Prostate gland (tissue), 2 donors: ENCODE results near the gene UCP2. TPM values are rescaled to one million over a fixed set of nuclear protein-coding genes. Genes with fewer than 3 reads are reported as not detected.

ENCODE experiments used
- DNase-seq: peaks from one replicate; pipeline ENCODE4 v3.0.0-alpha.2; 2019; ENCODE audit warnings: low spot score
- H3K27ac ChIP-seq, 2 donors: fragments of 200-600 bp; sonication (generic); 2 replicates each; pipeline ENCODE4 v1.5.1; 2017 to 2019
- H3K27me3 ChIP-seq: fragments of 200-600 bp; sonication (generic); replicated peaks from 2 replicates; pipeline ENCODE4 v1.5.1; 2019; ENCODE audit not compliant: insufficient read depth
- H3K36me3 ChIP-seq, 2 donors: fragments of 200-600 bp; sonication (generic); 1 replicate in 1 of 2; 2 replicates in 1 of 2; pipeline versions ENCODE4 v1.5.1 to v1.8.1; 2017 to 2019
- H3K4me1 ChIP-seq: fragments of 200-600 bp; sonication (generic); replicated peaks from 2 replicates; pipeline ENCODE4 v1.5.1; 2019
- H3K4me3 ChIP-seq, 2 donors: fragments of 200-600 bp; sonication (generic); 2 replicates each; pipeline ENCODE4 v1.5.1; 2017 to 2019
- H3K9me3 ChIP-seq: fragments of 200-600 bp; sonication (generic); 2 replicates; pipeline ENCODE4 v1.5.1; 2017
- CTCF ChIP-seq, 4 experiments: fragments of 200-600 bp in 2 of 4; fragments of 450-650 bp in 2 of 4; sonication (generic) in 2 of 4; IDR thresholded peaks; 1 replicate in 3 of 4; 2 replicates in 1 of 4; pipeline ENCODE4 v1.5.1; 2016 to 2019; ENCODE audit warnings: antibody characterized with exemption in 4 of 4, mild to moderate bottlenecking in 2 of 4, moderate library complexity in 2 of 4
- POLR2A ChIP-seq: fragments of 450-650 bp; IDR thresholded peaks from one replicate; pipeline ENCODE4 v1.6.1; 2016; ENCODE audit warnings: antibody characterized with exemption, mild to moderate bottlenecking
- POLR2AphosphoS5 ChIP-seq: sonication (generic); formaldehyde crosslinking; IDR thresholded peaks from one replicate; pipeline ENCODE4 v1.6.1; 2017; ENCODE audit warnings: antibody characterized with exemption
- WGBS: methylation state at CpG from one replicate; pipeline ENCODE4 v1.1.5; 2018; 5-methylcytosine and 5-hydroxymethylcytosine counted together
- intact Hi-C: fragments of 100-400 bp; cut with DNase I; formaldehyde crosslinking; loops from one replicate; pipeline ENCODE4 v1.14.2; 2022
- total RNA-seq, 2 donors: library from RNA; depleted of rRNA; stranded (reverse); fragments of >200 nt; gene quantifications; one replicate each; pipeline ENCODE4 v1.1.0, GENCODE V29; 2016

The UCP2 gene
- total RNA-seq, 2 donors from 2014 or later: 13.6 to 23.1 TPM

- Histone ChIP-seq H3K27ac (no peak overlapping the region), H3K4me1 (no peaks in the 10 kb centered on the region), H3K36me3 (no peaks in the 10 kb centered on the region), H3K9me3 (no peaks in the 10 kb centered on the region), H3K27me3 (no peaks in the 10 kb centered on the region), H3K4me3 (no peak overlapping the region)
- DNase-seq: no peak
- TF ChIP-seq POLR2AphosphoS5 (no peak), CTCF (IDR thresholded peaks at IDR 0.05) (no peak), POLR2A (no peak)
- intact Hi-C loops: no loop called here
- 50% methylated on average over 4 of the region's 4 CpGs for WGBS
Observed at GRCh38 chr11:73945396-73945795, 37.2 kb downstream of the UCP2 start.

GRCh38 chr11:73944901-73945300 is 37.7 kb downstream of the UCP2 start:
- 82% methylated on average over 10 of the region's 10 CpGs for WGBS
- H3K4me1 ChIP-seq: no peaks in the 10 kb centered on the region
- H3K9me3 ChIP-seq: no peaks in the 10 kb centered on the region
- no peak for DNase-seq
- TF ChIP-seq POLR2A (no peak), CTCF (IDR thresholded peaks at IDR 0.05) (no peak), POLR2AphosphoS5 (no peak)
- intact Hi-C loops: no loop called here
- H3K36me3 ChIP-seq: no peaks in the 10 kb centered on the region
- no peak overlapping the region for H3K4me3 ChIP-seq
- no peaks in the 10 kb centered on the region for H3K27me3 ChIP-seq
- no peak overlapping the region for H3K27ac ChIP-seq

GRCh38 chr11:73944085-73944484 is 38.6 kb downstream of the UCP2 start:
- TF ChIP-seq POLR2A: no peak
- TF ChIP-seq CTCF (IDR thresholded peaks at IDR 0.05): no peak
- no peak for TF ChIP-seq POLR2AphosphoS5
- DNase-seq: no peak
- H3K27ac ChIP-seq: no peak overlapping the region
- H3K36me3 ChIP-seq: no peaks in the 10 kb centered on the region
- no peaks in the 10 kb centered on the region for H3K4me1 ChIP-seq
- intact Hi-C loops: no loop called here
- H3K9me3 ChIP-seq: no peaks in the 10 kb centered on the region
- 49% methylated on average over 6 of the region's 6 CpGs for WGBS
- no peaks in the 10 kb centered on the region for H3K27me3 ChIP-seq
- no peak overlapping the region for H3K4me3 ChIP-seq

GRCh38 chr11:73942010-73942409 is 40.6 kb downstream of the UCP2 start:
- no peak overlapping the region for H3K27ac ChIP-seq
- WGBS: 34% methylated on average over 1 of the region's 1 CpG
- TF ChIP-seq POLR2A (no peak), CTCF (IDR thresholded peaks at IDR 0.05) (no peak), POLR2AphosphoS5 (no peak)
- H3K27me3 ChIP-seq: no peaks in the 10 kb centered on the region
- intact Hi-C loops: no loop called here
- H3K9me3 ChIP-seq: no peaks in the 10 kb centered on the region
- no peaks in the 10 kb centered on the region for H3K36me3 ChIP-seq
- no peak for DNase-seq
- no peaks in the 10 kb centered on the region for H3K4me1 ChIP-seq
- no peak overlapping the region for H3K4me3 ChIP-seq

- no peaks in the 10 kb centered on the region for H3K36me3 ChIP-seq
- no peaks in the 10 kb centered on the region for H3K9me3 ChIP-seq
- TF ChIP-seq CTCF (IDR thresholded peaks at IDR 0.05): no peak
- TF ChIP-seq POLR2A: no peak
- no peak for TF ChIP-seq POLR2AphosphoS5
- H3K27ac ChIP-seq: no peak overlapping the region
- H3K4me3 ChIP-seq: no peak overlapping the region
- intact Hi-C loops: no loop called here
- no peaks in the 10 kb centered on the region for H3K27me3 ChIP-seq
- WGBS: 93% methylated on average over 9 of the region's 9 CpGs
- DNase-seq: no peak
- H3K4me1 ChIP-seq: no peaks in the 10 kb centered on the region
Observed at GRCh38 chr11:73940801-73941570, 41.7 kb downstream of the UCP2 start.
